GM18507 (cell line): Measurements from ENCODE around the gene PRXL2B.

Experiments used
- DNase-seq: peaks from one replicate; pipeline ENCODE4 v3.0.0; 2011; ENCODE audit warnings: low read depth; ENCODE audit not compliant: insufficient read length; ENCODE audit errors: extremely low spot score
- FAIRE-seq: peaks from 2 replicates; lab custom pipeline; 2011; peaks lifted over from hg19 to GRCh38; lab: Jason Lieb, UNC

Gene PRXL2B

DNA sequence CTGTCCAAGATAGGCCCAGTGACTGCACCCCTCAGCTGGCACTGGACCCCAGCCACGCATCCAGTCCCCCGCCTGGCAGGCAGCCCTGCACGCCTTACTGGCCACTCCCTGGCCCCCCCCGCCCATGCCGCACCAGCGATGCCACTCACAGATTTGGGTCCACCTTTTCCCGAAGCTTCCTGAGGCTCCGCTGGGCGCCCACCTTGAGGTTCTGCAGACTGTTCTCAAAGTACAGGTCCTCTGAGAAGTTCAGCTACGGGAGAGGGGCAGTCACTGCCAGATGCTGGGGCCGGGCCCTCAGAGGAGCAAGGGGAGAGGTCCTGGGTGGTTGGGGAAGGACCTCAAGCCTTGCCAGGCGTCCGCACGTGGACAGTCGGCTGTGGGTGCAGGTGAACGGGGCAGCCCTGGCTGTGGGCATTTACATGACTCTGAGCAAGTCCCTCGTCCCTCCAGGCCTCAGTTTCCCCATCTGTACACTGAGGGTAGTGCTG lies 8.1 kb downstream of the PRXL2B start:
- DNase-seq (no peak), FAIRE-seq (no peak)

DNA sequence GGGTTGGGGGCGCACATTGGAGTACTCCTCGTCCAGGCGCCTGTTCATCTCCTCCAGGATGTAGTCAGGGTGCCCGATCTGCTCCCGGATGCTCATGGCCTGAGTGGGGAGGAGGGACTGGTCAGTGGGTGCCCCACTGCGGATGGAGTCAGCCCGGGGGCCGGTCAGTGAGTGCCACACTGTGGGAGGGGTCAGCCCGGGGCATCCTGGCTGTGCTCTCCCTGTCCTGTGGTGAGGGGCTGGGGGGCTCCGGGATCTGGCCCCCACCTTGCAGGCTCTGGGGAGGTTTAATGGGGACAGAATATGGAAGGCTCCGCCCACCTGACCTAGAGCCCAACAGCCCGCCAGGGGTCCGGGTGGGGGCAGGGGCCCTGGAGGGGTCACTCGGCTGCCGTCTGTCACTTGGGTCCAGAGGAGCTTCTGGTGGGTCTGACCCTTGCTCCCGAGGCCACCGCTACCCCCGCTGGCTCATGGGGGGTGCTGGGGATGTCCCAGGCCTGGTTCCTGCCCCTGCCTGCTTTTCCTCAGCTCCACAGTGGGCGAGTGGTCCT lies 8.8 kb downstream of the PRXL2B start:
- DNase-seq (no peak), FAIRE-seq (no peak)

DNA sequence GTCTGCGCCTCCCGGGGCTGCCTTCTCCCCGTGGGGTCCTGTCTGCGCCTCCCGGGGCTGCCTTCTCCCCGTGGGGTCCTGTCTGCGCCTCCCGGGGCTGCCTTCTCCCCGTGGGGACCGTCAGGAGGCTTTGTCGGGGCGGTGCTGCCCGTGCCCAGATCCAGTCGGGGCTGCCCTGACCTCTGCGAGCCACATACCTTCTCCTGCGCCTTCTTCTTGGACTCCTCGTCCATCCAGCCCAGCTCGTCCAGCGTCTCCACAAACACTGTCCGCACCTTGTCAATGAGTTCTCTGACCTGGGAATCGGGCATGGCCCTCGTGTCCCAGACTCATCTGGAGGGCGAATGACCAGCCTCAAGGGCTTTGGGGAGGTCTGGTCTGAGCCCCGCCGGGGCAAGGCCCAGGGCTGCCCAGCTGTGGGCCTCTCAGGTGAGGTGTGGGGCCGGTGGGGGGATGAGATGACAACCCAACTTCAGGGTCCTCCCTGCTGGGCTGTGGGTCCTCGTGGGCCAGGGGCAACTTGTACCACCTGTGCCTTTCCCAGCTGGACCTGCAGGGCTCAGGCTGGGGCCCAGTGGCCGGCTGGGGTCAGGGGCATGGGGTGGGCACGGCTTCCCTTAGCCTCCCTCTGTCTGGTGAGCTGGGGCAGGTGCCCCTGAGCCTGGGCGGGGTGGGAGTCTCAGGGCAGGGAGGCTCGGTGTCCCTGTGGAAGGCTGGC lies 9.4 kb downstream of the PRXL2B start:
- no peak for FAIRE-seq

DNA sequence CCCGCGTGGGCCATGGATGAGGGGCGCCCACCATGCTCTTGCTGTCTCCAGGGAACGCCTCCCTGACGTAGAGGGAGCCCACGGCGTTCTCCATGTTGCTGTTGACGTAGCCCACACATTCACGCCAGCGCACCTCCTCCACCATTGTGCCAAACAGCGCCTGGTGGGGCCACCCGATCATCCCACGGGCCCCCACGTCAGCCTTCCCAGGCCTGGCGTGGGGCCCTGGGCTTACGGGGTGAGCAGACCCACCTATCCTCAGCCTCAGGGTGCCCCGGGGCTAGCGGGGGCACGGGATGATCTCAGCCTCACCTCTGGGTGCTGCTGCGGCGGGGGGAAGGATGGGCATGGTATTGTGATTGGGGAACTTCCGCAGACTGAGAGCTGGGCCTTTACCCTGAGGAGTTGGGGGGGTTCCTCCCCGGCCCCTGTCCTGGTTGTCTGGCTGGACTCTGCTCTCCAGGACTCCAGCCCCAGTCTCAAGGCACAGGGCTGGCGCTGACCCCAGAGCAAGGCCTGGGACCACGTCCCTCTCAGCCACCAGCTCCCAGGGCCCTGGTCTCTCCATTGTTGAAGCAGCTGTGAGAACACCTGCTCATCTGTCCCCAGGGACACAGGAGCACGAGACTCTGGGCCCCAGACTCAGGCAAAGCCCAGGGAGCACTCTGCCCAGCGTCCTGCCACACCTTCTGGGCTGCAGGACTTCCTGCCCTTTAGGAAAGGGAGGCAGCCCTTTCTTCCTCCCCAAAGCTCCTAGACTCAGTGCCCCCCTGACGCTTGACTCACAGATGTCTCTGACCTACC lies 10.2 kb downstream of the PRXL2B start:
- no peak for FAIRE-seq
- DNase-seq: no peak

More for the DNA sequence above, 9.4 kb downstream of the PRXL2B start:
- no peak for DNase-seq

DNA sequence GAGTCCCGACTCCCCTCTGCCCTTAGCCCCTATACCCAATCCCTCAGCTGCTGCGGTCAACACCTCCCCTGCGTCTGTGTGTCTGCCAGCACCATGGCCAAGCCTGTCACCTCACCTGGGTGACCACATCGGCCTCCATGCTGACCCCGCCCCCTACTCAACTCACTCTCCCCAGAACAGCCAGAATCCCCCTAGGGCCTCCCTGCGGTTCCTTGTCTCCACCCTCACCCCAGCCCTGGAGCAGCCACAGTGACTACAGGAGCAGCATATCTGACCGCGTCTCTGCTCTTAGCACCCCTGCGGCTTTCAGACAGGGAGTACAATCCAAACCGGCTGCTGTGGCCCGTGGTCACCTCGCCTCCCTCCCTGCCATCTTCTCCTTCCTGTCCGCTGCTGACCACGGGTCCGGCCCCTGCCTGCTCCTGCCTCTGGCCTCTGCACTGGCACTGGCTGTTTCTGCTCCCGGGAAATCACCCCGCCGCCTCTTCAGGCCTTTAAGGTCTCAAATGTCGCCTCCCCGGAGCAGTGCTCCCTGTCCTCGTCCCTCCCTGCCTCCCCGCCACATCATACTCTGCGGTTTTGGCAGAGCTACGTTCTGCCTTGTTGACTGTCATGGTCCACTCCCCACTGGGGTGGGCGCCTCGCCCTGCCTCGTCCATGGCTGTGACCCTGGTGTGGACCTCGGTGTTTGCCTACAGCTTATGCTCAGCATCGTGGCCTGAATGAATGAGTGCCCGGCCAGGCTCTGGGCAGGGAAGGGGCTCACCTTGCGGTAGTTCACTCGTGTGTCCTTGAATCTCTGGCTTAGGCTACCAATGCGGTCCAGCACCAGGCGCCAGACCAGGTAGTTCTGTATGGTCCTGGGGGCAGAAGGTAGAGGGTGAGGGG lies 11.1 kb downstream of the PRXL2B start:
- no peak for DNase-seq
- no peak for FAIRE-seq

DNA sequence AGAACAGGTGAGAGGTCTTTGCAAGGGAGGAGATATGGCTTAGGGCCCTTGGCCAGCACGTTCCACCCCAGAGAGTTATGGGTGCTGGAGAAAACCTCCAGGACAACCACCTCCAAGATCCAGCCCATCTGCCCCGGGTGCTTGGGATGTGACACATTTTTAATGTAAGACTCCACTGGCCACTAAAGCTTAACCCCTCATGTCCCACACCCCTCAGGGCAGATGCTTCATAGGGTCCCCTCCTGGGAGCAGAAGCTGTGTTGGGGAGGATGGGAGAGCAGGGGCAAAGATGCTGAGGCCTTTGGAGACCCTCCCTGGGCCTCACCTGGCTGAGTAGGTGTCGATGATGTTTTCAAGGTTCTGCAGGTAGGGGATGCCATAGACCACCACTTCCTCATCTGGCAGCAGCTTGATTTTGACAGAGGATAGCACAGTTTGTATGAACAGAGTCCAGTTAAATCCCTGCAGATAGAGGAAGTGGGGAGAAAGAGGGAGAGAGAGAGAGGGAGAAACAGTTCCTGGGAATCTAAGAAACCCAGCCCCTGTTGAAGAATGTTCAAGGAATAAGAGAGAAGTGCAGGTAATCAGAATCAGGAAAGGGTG lies 11.9 kb downstream of the PRXL2B start:
- DNase-seq (no peak), FAIRE-seq (no peak)

DNA sequence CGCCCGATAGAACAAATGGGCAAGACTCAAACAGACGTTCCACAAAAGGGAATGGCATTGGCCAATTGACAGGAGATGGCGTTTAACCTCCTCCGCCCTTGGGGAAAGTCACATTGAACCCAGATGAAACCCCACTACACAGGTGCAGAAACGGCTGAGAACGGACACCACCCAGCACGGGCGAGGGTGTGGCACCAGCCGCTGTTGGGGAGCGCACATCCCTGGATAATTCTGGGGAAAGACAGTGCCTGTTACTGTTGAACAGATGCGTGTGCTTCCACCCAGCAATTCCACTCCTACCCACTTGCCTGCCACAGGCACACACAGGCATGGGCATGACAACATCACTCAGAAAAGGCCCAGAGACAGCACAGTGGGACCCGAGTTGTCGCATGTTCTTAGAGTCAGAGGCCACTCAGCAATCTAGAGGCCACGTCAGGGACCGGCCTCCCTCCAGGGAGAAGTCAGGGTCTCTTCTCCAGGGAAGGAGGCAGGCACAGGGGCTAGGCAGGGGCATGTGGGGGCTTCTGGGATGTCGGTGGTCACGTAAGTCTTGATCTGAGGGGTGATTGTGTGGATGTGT lies 15.2 kb downstream of the PRXL2B start:
- no peak for FAIRE-seq

DNA sequence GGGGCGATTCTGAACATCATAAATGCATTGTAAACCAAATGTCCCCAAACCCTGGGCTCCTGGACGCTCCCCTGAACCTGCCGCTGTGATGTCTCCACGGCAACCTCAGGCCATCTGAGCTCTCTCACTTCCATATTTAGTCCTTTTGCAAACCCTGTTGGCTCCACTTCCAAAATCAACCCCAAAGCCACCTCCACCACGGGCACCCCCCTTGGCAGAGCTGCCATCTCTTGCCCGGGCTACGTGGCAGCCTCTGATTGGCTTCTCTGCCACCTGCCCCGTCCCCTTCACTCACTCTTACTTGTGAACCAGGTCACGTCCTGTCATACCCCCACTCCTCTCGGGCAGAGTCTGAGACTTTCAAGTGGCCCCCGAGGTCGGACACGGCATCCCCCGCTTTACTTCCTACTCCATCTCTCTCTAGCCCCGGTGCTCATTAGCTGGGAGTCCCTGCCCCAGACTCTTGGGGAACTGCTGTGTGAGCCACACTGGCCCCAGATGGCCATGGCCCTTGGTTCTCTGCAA lies 15.8 kb downstream of the PRXL2B start:
- DNase-seq: no peak
- FAIRE-seq: no peak

More for the DNA sequence above, 15.2 kb downstream of the PRXL2B start:
- no peak for DNase-seq

DNA sequence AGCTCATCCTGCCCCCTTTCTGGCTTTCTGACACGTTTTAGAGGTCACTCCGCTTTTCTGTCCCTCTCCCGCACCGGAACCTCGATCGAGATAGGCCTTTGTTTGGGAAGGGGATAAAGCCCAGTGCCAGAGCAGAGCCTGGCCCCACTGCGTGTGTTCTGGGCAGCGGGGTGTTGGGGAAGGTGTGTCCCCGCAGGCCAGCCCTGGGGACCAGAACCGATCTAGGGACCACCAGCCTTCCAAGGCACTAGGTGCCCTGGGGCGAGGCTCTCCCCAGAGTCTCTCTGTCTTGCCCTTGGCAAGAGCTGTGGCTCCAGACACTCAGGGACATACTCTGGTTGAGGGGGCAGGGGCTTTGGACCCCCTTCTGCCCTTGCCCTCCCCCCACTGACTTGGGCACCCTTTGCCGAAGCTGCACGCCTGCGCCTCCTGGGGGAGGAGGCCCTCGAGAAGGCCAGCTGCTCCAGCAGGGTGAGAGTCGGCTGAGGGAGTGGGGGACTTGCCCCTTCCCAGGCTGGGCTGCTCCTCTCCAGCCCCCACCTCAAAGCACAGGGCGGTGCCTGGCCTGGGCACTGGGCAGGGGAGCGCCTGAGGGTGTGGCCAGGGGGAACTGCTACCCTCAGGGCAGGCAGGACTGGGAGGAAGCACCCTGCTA lies 16.4 kb downstream of the PRXL2B start:
- DNase-seq: no peak

DNA sequence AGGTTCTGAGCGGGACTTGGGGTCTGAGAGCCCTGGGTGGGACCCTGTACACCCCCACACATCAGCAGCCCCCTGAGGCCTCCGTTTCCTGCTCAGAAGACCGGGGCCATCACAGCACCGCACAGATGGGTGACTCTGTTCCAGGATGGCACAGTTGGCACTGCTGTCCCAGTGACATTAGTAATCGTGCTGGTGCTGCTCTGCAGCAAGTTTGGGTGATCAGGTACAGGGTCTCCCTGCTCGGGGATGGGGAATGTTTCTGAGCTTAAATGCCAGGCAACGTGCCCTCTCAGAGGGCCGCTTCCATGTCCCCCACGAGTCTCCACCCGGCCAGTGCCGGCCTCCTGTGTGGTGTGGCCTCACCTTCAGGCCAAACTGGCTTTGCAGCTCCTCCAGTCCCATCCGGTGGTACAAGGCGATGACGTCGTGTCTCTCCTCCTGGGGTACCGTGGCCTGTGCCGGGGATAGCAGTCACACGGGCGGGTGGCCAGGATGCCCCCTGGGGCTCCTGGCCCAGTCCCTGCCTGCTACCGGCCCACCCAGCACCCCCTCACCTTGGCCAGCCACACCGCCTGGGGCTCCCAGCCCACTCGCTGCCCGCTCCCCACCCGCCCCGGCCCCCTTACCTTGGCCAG lies 17.1 kb downstream of the PRXL2B start:
- FAIRE-seq (no peak), DNase-seq (no peak)

More for the DNA sequence above, 16.4 kb downstream of the PRXL2B start:
- FAIRE-seq: no peak

DNA sequence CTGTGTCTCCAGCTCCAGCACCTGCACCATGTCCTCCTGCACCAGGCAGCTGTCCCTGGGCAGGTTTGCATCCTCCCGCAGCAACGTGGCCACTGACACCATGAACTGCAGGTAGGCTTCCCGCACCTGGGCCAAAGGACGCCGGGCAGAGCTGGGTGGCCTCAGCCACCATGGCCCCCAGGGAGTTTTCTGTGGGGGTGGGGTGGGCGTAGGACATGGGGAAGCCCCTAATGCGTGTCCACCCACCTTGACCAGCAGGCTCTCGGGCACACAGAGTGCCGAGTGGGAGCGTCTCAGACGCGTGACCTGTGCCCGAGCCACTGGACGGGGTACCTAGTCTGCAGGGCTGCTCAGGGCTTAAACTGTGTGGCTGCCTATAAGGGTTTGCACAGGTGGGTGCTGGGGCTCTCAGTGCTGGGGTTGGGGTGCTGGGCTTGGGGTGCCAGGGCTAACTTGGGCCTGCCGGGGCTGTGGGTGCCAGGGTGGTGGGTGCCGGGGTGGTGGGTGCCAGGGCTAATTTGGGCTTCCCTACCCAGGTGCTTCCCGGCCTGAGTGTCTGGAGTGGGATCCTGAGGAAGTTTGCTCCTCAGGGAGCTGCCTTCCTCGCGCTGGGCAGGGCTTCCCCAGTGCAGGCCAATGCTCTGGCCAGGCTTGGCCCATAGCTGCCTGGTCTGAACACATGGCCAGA lies 17.7 kb downstream of the PRXL2B start:
- DNase-seq (no peak), FAIRE-seq (no peak)

DNA sequence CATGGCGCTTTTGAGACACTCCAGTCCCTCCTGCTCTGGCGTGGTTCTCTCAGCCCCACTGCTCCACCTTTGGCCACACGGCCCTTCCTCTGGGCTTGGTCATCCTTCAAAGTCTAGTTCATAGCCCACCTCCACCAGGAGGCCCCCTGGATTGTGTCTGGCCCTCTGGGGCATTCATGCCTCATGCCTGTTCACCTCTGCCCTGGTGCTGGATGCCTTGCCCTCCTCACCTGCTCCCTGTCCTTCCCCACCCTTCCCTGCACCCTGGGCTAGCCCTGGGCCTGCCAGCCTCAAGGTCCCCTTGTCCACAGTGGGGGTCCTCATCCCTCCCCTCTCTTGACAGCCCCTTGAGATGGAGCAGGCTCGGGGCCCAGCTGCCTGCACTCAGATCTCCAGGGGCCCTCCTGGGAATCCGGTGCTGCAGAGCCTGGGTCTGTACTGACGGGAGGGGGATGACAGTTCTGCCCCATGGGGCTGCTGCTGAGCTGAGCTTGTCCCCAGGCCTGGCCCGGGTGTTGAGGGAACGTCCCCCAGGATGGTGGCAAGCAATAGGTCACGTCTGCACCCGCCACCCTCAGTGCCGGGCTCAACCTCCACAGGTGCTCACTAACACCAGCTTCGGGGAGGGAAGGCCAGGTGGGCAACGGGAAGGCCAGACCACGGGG lies 18.4 kb downstream of the PRXL2B start:
- no peak for FAIRE-seq

DNA sequence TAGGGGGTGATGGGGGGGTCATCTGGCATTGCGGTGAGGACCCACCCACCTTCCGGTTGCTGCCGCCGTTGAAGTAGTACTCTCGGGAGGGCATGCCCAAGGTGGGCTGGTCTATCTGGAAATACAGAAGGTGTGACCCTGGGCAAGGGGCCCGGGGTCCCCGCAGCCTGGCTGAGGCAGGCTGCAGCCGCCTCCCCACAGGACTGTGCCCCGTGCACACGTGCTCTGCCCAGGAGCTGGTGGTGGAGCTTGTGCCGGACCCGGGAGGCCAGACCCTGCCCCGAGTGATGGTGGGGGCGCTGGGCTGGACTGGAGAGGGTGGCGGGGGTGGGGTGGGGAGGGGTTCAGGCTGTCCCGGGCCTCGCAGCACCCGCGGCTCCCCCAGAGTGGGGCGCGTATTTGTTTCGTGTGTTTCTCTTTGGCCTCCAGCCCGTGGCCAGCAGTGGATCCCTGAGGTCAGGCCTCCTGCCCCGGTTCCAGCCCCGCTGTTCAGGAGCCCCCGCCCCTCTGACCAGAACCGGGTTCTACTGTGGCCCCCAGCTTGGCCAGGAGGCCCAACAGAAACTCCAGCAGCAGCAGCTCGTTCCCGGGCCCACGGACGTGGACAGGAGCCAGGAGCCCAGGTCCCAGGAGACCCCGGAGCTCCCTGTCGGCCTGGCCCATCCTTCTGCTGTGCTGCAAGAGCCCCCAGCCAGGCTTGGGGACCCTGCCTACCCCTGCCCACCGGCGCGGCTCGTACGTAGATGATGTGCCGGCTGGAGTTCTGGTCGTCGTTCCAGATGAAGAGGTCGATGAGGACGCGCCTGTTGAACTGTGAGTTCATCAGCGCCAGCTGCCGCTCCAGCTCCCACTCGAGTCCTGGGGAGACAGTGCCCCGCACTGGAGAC lies 19.2 kb downstream of the PRXL2B start:
- DNase-seq (no peak), FAIRE-seq (no peak)

More for the DNA sequence above, 18.4 kb downstream of the PRXL2B start:
- no peak for DNase-seq

DNA sequence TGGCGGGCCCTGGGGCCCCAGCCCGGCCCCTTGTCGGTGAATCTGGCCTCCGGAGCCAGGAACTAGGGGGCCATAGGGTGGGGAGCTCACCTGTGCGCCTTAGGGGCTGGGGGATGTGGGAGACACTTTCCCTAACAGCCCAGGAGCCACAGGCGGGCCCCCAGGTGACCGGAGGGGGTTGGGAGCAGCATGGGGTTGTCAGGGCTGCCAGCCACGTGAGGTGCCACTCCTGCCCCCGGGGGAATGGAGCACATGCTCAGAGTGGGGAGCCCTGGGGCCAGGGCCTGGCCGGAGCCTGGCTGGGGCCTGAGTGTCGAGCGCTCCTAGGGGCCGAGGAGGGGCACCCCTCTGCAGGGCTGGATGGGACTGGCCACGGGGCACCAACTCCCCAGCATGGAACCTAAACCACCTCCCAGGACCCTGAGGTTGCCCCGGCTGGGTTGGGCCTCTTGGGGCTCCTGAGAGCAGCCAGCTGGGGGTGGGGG lies 19.9 kb downstream of the PRXL2B start:
- DNase-seq (no peak), FAIRE-seq (no peak)

DNA sequence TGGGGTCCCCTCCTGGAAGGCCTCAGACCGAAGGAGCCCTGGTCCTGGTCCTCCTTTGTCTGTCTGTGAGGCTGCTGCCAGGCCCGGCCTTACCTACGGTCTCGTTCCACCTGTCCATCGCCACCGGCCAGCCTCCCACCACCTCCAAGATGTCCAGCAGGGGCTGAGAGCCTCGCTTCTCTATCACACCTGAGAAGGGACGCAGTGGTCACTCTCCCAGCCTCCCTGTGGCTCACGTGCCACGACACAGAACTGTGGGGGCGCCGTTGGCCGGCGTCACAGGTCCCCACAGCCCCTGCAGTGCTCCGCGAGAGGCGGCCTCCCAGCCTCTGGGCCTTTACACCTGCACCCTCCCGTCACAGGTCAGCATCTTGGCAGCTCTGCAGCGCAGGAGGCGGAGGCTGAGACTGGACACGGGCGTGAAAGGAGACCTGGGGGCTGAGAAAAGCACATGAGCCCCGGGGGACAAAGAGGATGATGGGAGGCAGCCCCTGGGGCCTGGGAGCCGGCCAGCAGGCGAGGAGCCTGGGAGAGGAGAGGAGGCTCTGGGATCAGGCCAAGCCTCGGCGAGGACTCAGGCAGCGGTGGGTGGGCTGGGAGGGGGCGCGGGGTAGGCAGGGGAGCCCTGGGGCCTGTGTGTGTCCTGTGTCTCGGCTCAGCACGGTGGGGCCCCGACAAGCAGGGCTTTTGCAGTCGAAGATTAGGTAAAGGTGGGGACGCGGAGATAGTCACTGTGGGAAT lies 20.5 kb downstream of the PRXL2B start:
- DNase-seq (no peak), FAIRE-seq (no peak)
